Mesodermal cell (in vitro differentiated cells): ENCODE results near the gene EPN2.
"Not testable (repeated sequence)": the region's sequence is repeated elsewhere in the genome, so short reads cannot be mapped to it uniquely, and the experiment has no call there.

Experiments used
- H3K27ac ChIP-seq: 2 replicates; pipeline ENCODE4 v1.7.0; 2013; ENCODE audit warnings: mild to moderate bottlenecking, low read depth, low read length, moderate library complexity; ENCODE audit not compliant: severe bottlenecking
- H3K36me3 ChIP-seq: 2 replicates; pipeline ENCODE4 v1.7.1; 2013; ENCODE audit warnings: mild to moderate bottlenecking, low read length, moderate library complexity; ENCODE audit not compliant: control insufficient read depth, insufficient read depth
- H3K4me1 ChIP-seq: one replicate; pipeline ENCODE4 v1.7.1; 2013; ENCODE audit warnings: mild to moderate bottlenecking, low read length; ENCODE audit not compliant: insufficient read depth, control insufficient read depth, poor library complexity, severe bottlenecking
- H3K4me3 ChIP-seq: 2 replicates; pipeline ENCODE4 v1.7.0; 2013; ENCODE audit warnings: low read length, control low read depth, mild to moderate bottlenecking; ENCODE audit not compliant: insufficient read depth, poor library complexity, severe bottlenecking; ENCODE audit errors: extremely low read depth
- H3K9me3 ChIP-seq: 2 replicates; pipeline ENCODE4 v1.7.1; 2013; ENCODE audit warnings: mild to moderate bottlenecking, low read length, moderate library complexity; ENCODE audit not compliant: control insufficient read depth
- WGBS, 2 experiments: methylation state at CpG; one replicate each; pipeline ENCODE4 v1.1.5; 2013; ENCODE audit warnings: missing lambda C conversion rate in 2 of 2; ENCODE audit not compliant: insufficient coverage in 2 of 2; 5-methylcytosine and 5-hydroxymethylcytosine counted together

The EPN2 gene

DNA sequence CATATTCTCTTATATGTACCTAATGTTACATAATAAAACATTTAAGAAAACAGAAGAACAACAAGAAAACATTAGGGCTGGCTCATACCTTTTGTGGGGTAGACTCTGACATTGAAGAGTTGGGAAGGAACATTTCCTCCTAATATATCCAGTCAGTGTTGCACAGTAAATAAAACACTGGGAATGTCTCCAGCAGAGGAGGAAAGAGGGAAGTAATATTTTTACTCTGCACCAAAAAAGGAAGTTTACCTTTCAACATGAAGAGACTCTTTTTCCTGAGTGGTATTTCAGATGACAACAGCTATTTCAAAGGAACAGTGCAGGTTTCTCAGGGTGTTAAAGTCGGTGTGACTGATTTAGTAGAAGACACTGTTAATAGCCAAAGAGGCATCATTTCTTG is 31.9 kb downstream of the EPN2 start:
- Histone ChIP-seq H3K4me1 (peaks cover 7% of the 10 kb centered on the region), H3K36me3 (peaks cover 31% of the 10 kb centered on the region), H3K9me3 (no peaks in the 10 kb centered on the region), H3K4me3 (no peak overlapping the region), H3K27ac (no peak overlapping the region)
- 87 to 94% methylated on average over 1 of the region's 1 CpG for WGBS, 2 experiments

DNA sequence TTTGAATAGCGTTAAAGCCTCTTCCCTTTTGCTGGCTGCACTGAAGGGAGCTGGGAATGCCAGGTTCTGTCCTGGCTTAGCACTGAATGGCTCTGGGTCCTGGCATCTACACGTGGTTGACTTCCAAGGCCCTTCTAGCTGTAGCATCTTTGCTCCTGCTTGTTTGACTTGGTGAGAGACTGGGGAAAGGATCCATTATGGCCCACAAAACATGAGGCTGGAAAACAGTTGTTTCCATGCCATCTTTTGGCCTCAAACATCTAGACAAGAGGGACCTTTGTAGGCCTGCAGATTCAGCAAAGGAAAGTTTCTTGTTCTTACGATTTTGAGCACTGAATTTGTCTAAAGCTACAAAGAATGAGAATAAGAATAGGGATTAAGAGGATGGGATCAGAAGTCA is 32.5 kb downstream of the EPN2 start:
- H3K36me3 ChIP-seq = peaks cover 36% of the 10 kb centered on the region
- whole genome bisulfite sequencing, 2 experiments = 88 to 91% methylated on average over 3 of the region's 3 CpGs

DNA sequence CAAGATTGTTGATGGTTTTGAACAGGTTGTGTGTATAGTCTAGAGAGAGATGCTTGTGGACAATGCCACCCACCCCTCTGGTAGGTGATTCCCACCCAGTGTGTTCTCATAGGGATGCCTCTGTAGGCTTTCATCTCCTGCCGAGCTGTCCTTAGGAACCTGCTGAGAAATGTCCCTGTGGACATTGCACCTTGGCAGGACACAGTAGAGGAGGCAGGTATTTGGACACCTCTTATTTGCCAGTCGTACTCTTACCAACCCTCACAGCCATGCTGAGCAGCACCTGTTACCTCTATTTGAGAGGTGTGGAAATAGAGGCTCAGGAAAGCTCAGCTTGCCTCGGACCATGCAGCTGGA is 33.2 kb downstream of the EPN2 start:
- Histone ChIP-seq H3K4me1 (peaks cover 7% of the 10 kb centered on the region), H3K27ac (no peak overlapping the region), H3K9me3 (no peaks in the 10 kb centered on the region), H3K36me3 (peaks cover 36% of the 10 kb centered on the region), H3K4me3 (no peak overlapping the region)
- WGBS, 2 experiments = 86 to 88% methylated on average over 2 to 3 of the region's 3 CpGs

More for the DNA sequence above, 32.5 kb downstream of the EPN2 start:
- peaks cover 7% of the 10 kb centered on the region for H3K4me1 ChIP-seq
- H3K9me3 ChIP-seq = no peaks in the 10 kb centered on the region
- H3K4me3 ChIP-seq = no peak overlapping the region
- H3K27ac ChIP-seq = no peak overlapping the region

DNA sequence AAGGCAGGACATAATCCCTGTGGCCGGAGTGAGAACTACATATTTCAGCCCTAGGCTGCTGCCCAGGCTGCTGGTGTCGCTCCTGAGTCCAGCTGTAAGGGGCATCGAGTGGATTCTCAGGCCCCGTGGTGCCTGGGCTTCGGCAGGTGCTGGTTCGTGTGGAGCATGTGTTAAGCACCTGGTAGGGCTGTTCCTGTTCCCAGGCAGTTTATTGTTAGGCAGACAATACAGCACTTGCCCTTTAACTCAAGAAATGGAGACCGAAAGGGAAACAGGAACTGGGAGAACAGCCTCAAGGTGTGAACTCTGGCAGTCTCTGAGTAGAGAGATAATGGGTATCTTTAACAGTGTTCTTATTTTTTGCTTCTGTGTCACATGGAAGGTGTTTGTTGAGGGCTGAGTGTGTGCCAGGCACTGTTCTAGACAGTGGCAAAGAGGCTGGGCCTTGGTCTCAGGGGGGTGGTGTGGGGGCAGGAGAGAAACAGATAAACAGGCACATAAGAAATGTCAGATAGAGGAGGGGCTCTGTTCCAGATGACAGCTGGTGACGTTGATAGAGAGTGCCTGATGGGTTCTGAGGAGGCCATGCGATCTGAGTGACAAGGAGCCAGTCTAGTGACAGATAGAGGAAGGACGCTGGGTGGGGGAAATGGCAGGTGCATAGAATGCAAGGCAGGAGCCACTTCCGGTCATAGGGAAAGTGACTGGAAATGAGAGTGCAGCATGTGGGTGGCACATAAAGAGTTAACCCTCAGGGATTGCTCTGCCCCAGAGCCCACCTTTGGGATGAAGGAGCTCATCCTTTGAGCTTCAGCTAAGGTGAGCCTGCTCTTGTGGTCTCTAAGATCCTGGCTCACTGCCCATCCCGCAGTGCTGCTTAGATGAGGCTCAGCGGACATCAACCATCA is 33.8 kb downstream of the EPN2 start:
- Histone ChIP-seq H3K4me1 (peaks cover 2% of the 10 kb centered on the region), H3K4me3 (no peak overlapping the region), H3K27ac (no peak overlapping the region), H3K9me3 (no peaks in the 10 kb centered on the region), H3K36me3 (peaks cover 41% of the 10 kb centered on the region)
- WGBS, 2 experiments = 90 to 91% methylated on average over 12 to 13 of the region's 13 CpGs

DNA sequence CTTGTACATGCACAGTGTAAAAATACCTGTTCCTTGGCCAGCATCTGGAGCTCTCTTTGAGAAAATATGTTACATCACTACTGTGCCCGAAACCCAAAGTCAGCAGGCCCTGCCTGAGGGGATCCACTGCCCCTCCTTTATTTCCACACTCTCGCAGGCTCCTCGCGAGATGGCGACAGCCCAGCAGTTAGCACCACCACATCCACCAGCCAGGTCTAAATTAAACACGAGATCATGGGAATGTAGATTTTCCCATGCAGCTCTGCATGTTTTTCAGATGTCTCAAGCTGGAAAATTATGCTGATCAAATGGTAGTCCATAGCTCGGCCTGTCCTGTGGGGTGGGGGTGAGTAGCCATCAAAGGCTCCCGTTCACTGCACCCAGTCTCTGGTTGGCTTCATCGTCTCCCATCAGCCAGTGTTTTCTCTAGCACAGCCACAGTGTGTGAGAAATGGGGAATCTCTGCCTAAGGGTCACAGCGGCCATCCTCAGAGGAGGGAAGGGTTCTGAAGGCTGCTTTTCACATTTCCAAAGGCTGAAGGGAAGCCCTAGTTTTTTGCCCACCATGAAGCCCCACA is 34.7 kb downstream of the EPN2 start:
- Histone ChIP-seq H3K4me3 (no peak overlapping the region), H3K9me3 (no peaks in the 10 kb centered on the region), H3K27ac (no peak overlapping the region), H3K36me3 (peaks cover 49% of the 10 kb centered on the region), H3K4me1 (no peaks in the 10 kb centered on the region)
- 94 to 100% methylated on average over 7 to 8 of the region's 10 CpGs for WGBS, 2 experiments

DNA sequence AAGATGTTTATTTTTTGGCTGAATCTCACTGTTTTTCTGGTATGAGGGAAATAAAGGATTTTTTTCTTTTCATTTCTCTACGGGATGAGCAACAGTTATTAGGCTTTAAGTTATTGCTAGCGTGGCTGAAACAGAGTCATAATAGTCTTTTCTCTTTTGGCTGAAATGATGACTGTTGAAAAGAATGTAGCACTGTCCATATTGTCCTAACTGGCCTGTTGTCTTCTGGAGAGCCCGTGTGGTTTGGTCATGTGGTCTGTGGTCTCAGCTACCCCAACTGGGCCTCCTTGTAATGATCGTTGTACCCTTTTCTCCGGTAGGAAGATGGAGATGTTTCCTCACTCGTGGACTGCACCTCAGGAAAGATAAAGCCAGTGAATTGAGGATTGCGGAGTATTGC is 36.6 kb downstream of the EPN2 start:
- Histone ChIP-seq H3K9me3 (no peaks in the 10 kb centered on the region), H3K27ac (no peak overlapping the region), H3K36me3 (peaks cover 55% of the 10 kb centered on the region), H3K4me3 (no peak overlapping the region), H3K4me1 (no peaks in the 10 kb centered on the region)
- WGBS, 2 experiments = 94 to 97% methylated on average over 6 to 7 of the region's 7 CpGs

DNA sequence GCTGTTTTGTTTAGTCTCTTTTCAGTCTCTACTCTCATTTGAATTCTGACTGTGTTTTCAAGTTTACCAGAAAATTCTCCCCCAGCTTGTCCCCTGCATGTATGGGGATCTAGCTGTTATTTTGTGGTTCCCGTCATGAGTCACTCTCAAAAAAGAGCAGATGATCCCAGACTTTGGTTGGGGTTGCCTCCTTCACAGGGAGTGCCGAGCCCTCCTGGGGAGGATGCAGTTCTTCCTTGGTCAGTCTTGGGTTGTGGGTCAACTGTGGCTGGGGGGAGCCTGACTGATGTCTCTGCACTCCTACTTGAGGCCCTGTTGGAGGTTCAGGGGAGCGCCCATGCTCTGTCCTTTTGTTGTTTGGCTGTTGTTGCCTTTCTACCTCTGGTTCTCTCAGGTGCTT is 37.7 kb downstream of the EPN2 start:
- no peaks in the 10 kb centered on the region for H3K4me1 ChIP-seq
- 79 to 92% methylated on average over 2 to 3 of the region's 3 CpGs for WGBS, 2 experiments
- peaks cover 55% of the 10 kb centered on the region for H3K36me3 ChIP-seq
- no peaks in the 10 kb centered on the region for H3K9me3 ChIP-seq
- H3K4me3 ChIP-seq = no peak overlapping the region
- no peak overlapping the region for H3K27ac ChIP-seq

DNA sequence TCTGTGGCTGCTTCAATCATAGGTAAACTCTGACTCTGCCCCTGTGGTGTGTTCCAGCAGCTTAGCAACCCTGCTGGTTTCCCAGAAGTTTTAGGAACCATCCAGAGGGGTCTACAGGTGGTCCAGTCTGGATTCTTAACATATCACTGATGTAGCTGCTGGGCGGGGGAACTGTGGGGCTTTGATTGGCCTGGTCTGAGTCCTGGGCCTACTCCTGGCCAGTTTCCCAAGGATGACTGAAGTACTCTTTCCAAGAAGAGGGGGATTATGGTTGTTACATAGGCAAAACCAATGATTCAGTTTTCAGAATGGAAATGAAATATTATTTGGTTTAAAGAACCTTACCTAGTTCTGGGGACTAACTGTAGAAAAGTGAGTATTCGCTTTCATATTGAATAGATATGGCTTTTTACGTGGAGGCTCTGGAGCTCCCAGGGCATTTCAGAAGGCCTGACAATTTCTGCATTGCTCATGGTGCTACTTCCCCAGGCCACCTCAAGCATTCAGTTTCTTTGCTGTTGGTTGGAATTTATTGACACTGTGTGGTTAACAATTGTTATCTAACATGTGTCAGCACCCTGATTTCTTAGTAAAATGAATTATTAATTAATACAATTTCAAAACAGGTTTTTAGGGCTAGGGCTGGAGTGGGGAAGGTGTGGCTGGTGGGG is 38.4 kb downstream of the EPN2 start:
- Histone ChIP-seq H3K27ac (no peak overlapping the region), H3K9me3 (no peaks in the 10 kb centered on the region), H3K36me3 (peaks cover 57% of the 10 kb centered on the region), H3K4me1 (no peaks in the 10 kb centered on the region), H3K4me3 (no peak overlapping the region)
- WGBS, 2 experiments = 80 to 97% methylated on average over 2 to 3 of the region's 3 CpGs

DNA sequence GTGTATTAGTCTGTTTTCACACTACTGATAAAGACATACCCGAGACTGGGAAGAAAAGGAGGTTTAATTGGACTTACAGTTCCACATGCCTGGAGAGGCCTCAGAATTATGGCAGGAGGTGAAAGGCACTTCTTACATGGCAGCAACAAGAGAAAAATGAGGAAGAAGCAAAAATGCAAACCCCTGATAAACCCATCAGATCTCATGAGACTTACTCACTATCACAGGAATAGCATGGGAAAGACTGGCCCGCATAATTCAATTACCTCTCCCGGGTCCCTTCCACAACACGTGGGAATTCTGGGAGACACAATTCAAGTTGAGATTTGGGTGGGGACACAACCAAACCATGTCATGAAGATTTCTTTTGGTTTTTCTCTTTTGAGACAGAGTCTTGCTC is 41.1 kb downstream of the EPN2 start:
- not testable (repeated sequence) for H3K4me3 ChIP-seq, H3K9me3 ChIP-seq, H3K4me1 ChIP-seq, H3K27ac ChIP-seq
- WGBS, 2 experiments = 97 to 100% methylated on average over 2 to 4 of the region's 4 CpGs
- H3K36me3 ChIP-seq = peaks cover 59% of the 10 kb centered on the region

DNA sequence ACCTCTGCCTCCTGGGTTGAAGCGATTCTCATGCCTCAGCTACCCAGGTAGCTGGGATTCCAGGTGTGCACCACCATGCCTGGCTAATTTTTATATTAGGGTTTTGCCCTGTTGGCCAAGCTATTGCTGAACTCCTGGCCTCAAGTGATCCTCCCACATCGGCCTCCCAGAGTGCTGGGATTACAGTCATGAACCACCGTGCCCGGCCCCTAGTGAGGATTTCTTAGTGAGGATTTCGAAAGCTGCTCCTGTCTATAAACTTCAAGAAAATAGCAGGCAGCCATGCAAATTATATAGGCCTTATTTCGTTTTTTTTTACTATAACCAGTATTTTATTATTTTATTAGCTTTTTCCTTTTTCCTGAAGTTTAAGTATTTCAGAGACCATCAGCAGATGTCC is 41.6 kb downstream of the EPN2 start:
- H3K4me3 ChIP-seq = no peak overlapping the region
- no peaks in the 10 kb centered on the region for H3K4me1 ChIP-seq
- WGBS, 2 experiments = 96 to 100% methylated on average over 4 of the region's 6 CpGs
- H3K27ac ChIP-seq = no peak overlapping the region
- H3K36me3 ChIP-seq = peaks cover 62% of the 10 kb centered on the region
- no peaks in the 10 kb centered on the region for H3K9me3 ChIP-seq
